GM06990 (cell line): ENCODE data around the gene TUBB8B.
"Not testable (repeated sequence)": the region's sequence is repeated elsewhere in the genome, so short reads cannot be mapped to it uniquely, and the experiment has no call there.

Experiments used
- DNase-seq: peaks from one replicate; pipeline ENCODE4 v3.0.0-alpha.2; 2011; ENCODE audit not compliant: insufficient read length; ENCODE audit errors: extremely low read depth
- H3K27me3 ChIP-seq: replicated peaks from 2 replicates; pipeline ENCODE4 v1.6.0; 2011; ENCODE audit warnings: low read length; ENCODE audit not compliant: control insufficient read depth, insufficient read depth
- H3K36me3 ChIP-seq: 2 replicates; pipeline ENCODE4 v1.5.1; 2011; ENCODE audit warnings: low read length; ENCODE audit not compliant: control insufficient read depth, insufficient read depth
- H3K4me3 ChIP-seq: replicated peaks from 2 replicates; pipeline ENCODE4 v1.5.1; 2011; ENCODE audit warnings: low read depth, mild to moderate bottlenecking, control low read depth, low read length
- TF ChIP-seq, protein P1 (sequence below): IDR thresholded peaks from 2 replicates; pipeline ENCODE4 v1.5.1; 2011; ENCODE audit warnings: low read length, control low read depth, mild to moderate bottlenecking, inconsistent platforms; ENCODE audit not compliant: insufficient read depth, poor library complexity, severe bottlenecking

TUBB8B gene

DNA sequence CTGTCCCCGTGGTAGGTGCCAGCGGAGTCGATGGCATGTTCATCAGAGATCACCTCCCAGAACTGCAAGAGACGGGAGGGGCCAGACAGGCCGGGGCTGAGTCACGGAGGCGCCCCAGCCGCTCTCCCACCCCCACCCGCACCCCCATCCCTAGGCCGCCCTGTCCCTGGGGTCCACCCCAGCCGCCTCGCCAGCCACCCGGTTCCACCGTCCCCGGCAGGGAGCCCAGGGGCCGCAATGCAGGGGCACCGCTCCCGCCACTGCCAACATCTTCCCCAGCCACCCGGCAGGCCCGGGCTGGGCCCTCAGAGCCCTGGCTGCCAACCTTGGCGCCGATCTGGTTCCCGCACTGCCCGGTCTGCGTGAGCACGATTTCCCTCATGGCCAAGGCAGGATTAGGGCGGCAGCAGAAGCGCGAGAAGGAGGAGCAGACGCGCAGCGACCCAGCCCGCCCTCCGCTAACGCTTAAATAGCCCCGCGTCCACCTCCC lies at the start of gene TUBB8B:
TUBB8B (minus strand) TSS at position 440 of the 490 bp plus-strand sequence; CDS start at position 382, 58 bp downstream.
- H3K27me3 ChIP-seq, H3K36me3 ChIP-seq, H3K4me3 ChIP-seq, DNase-seq: not testable (repeated sequence)

DNA sequence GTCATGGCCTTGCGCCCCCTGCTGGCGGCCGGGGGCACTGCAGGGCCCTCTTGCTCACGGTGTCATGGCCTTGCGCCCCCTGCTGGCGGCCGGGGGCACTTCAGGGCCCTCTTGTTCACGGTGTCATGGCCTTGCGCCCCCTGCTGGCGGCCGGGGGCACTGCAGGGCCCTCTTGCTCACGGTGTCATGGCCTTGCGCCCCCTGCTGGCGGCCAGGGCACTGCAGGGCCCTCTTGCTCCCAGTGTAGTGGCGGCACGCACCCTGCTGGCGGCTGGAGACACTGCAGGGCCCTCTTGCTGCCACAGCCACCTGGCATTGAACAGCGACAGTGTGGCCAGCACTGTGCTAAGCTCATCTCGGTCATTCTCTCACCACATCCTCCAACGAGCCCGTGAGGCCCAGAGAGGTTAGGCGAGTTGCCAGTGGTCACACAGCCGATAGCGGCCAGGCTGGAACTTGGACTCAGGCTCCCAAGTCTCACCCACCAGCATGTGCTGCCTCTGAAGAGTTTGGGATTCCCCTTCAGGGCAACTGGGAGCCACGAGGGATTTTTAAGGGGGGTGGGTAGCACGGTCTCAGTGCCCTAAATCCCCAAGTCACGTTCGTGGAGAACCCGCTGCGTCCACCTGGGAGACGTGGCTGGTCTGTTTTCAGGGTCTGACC lies 48.0 kb upstream of the TUBB8B start:
- not testable (repeated sequence) for H3K36me3 ChIP-seq, H3K27me3 ChIP-seq, DNase-seq, H3K4me3 ChIP-seq
- TF ChIP-seq, protein P1, sequence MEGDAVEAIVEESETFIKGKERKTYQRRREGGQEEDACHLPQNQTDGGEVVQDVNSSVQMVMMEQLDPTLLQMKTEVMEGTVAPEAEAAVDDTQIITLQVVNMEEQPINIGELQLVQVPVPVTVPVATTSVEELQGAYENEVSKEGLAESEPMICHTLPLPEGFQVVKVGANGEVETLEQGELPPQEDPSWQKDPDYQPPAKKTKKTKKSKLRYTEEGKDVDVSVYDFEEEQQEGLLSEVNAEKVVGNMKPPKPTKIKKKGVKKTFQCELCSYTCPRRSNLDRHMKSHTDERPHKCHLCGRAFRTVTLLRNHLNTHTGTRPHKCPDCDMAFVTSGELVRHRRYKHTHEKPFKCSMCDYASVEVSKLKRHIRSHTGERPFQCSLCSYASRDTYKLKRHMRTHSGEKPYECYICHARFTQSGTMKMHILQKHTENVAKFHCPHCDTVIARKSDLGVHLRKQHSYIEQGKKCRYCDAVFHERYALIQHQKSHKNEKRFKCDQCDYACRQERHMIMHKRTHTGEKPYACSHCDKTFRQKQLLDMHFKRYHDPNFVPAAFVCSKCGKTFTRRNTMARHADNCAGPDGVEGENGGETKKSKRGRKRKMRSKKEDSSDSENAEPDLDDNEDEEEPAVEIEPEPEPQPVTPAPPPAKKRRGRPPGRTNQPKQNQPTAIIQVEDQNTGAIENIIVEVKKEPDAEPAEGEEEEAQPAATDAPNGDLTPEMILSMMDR: peak; percentile 67

GRCh38 chr18:96767-97131 lies 47.3 kb upstream of the TUBB8B start:
- H3K27me3 ChIP-seq, DNase-seq, H3K36me3 ChIP-seq, H3K4me3 ChIP-seq: not testable (repeated sequence)

- H3K4me3 ChIP-seq, H3K36me3 ChIP-seq, DNase-seq: not testable (repeated sequence)
These were observed 46.8 kb upstream of the TUBB8B start for GRCh38 chr18:96101-96766.

GRCh38 chr18:95580-95979 lies 46.2 kb upstream of the TUBB8B start:
- H3K27me3 ChIP-seq, H3K4me3 ChIP-seq, H3K36me3 ChIP-seq, DNase-seq: not testable (repeated sequence)

More at GRCh38 chr18:96101-96766, 46.8 kb upstream of the TUBB8B start:
- H3K27me3 ChIP-seq: not testable (repeated sequence)

GRCh38 chr18:93897-94408 lies 44.5 kb upstream of the TUBB8B start:
- not testable (repeated sequence) for H3K36me3 ChIP-seq, H3K4me3 ChIP-seq, H3K27me3 ChIP-seq, DNase-seq

DNA sequence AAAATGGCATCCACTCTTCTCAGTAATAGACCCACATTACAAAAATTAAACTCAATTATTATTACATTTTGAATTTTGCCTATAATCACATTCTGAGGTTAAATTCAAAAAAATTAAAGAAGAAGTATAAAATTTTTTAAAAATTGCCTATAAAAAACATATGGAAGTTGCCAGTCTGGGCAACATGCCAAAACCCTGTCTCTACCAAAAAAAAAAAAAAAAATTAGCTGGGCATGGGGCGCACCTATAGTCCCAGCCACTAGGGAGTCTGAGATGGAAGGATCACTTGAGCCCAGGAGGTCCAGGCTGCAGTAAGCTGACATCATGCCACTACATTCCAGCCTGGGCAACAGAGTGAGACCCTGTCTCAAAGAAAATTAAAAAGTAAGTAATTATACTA lies 42.1 kb upstream of the TUBB8B start:
- DNase-seq, H3K4me3 ChIP-seq, H3K27me3 ChIP-seq, H3K36me3 ChIP-seq: not testable (repeated sequence)

DNA sequence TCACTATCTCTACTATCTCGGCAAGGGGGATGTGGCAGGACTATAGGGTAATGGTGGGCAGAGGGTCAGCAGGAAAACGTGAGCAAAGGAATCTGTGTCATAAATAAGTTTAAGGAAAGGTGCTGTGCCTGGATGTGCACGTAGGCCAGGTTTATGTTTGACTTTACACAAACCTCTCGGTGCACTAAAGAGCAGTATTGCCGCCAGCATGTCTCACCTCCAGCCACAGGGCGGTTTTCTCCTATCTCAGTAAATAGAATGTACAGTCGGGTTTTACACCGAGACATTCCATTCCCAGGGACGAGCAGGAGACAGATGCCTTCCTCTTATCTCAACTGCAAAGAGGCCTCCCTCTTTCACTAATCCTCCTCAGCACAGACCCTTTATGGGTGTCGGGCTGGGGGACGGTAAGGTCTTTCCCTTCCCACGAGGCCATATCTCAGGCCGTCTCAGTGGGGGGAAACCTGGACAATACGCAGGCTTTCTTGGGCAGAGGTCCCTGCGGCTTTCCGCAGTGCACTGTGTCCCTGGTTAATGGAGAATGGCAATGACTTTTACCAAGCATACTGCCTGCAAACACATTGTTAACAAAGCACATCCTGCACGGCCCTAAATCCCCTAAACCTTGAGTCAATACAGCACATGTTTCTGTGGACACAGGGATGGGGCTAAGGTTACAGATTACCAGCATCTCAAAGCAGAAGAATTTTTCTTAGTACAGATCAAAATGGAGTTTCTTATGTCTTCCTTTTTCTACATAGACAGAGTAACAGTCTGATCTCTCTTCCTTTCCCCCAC lies 41.2 kb upstream of the TUBB8B start:
- not testable (repeated sequence) for H3K4me3 ChIP-seq, DNase-seq, H3K36me3 ChIP-seq, H3K27me3 ChIP-seq

GRCh38 chr18:89124-89523 lies 39.7 kb upstream of the TUBB8B start:
- H3K27me3 ChIP-seq, H3K4me3 ChIP-seq, H3K36me3 ChIP-seq, DNase-seq: not testable (repeated sequence)

DNA sequence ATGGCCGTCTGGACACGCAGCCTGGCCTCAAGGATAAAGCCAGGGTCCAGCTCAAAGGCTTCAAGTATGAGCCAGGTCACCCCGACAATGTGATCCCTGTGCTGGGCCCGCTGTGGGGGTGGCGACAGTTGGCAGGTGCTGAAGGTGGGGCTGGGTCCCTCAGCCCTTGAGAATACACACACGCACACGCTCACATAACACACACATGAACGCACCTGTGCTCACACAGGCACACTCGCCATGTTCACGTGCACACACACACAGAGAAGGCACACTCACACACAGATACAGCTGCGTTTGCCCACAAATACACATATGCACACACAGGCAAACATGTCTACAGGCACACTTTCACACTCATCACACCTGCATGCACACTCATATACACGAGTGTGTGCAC lies 35.4 kb upstream of the TUBB8B start:
- H3K36me3 ChIP-seq, DNase-seq: not testable (repeated sequence)

GRCh38 chr18:82626-83209 lies 33.3 kb upstream of the TUBB8B start:
- not testable (repeated sequence) for DNase-seq, H3K36me3 ChIP-seq, H3K27me3 ChIP-seq, H3K4me3 ChIP-seq

More for the DNA sequence above, 35.4 kb upstream of the TUBB8B start:
- H3K27me3 ChIP-seq, H3K4me3 ChIP-seq: not testable (repeated sequence)

DNA sequence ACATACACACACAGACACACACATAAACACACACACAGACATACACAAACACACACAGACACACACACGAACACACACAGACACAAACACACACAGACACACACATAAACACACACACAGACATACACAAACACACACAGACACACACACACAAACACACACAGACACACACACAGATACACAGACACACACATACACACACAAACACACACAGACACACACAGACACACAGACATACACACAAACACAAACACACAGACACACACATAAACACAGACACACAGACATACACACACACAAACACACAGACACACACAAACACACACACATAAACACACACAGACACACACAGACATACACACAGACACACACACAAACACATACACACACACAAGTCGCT lies 31.5 kb upstream of the TUBB8B start:
- H3K27me3 ChIP-seq, H3K4me3 ChIP-seq, DNase-seq, H3K36me3 ChIP-seq: not testable (repeated sequence)
